MM.1S (cell line): ENCODE data around the gene HDGF.

Experiments used
- CTCF ChIP-seq: fragments of 300-600 bp; sonication (generic); IDR thresholded peaks from 2 replicates; pipeline ENCODE4 v1.5.1; 2016; ENCODE audit warnings: antibody characterized with exemption, low read length, mixed read lengths
- EZH2 ChIP-seq: fragments of 300-600 bp; sonication (generic); optimal IDR thresholded peaks from 2 replicates; pipeline ENCODE3; 2017; ENCODE audit warnings: low read depth, mild to moderate bottlenecking, antibody characterized with exemption, low read length, mixed read lengths

GRCh38 chr1:156756355-156756754, 4.9 kb upstream of the HDGF start:
- TF ChIP-seq CTCF (no peak), EZH2 (no peak)
